GM12801 (cell line): ENCODE data around the gene KCNIP1.

ENCODE experiments used
- TF ChIP-seq, protein P1 (sequence below): IDR thresholded peaks from one replicate; pipeline ENCODE4 v1.5.1; 2011; ENCODE audit warnings: control low read depth; ENCODE audit not compliant: insufficient read length; ENCODE audit errors: extremely low read depth

Gene KCNIP1

DNA sequence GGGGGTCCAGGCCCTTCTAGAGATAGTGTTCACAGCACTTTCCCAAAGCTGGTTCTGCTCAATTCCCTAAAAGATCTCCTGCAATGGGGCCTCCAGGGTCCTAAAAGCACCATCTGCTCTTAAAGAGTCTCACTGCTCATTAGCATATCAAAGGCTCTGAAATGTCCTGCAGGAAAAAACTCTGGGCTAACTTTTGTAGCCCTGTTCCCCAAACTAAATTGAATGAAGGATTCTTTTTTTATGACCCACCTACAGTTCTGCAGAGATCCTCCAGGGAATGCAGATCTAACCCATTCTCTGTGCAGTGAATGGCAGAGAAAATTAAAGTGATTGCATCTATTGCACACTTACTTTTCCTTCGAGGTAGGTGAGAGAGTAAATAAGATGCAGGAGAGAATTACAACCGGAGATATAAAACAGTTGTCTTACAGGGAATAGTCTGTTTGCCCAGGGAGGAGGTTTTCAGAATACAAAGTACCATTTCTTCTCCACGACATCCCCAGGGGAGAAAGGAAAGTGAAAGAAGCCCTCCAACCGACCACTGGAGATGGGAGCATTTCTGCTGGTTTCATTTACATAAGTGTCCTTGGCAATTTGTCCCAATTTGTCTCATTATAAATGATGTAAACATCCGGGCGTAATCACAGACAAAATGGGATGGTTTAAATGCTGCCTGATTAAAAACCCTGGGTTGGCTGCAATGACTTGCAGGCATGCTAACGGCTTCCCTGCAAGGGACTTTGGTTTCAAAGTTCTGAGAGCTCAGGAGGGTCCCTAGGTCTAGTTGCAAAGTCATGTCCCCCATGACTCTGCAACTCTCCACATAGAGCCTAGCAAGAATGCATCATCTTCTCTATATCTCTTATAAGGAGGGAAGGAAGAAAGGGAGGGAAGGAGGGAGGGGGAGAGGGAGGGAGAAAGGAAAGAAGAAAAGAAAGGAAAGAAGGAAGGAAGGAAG lies 114.0 kb downstream of the KCNIP1 start:
- TF ChIP-seq, protein P1, sequence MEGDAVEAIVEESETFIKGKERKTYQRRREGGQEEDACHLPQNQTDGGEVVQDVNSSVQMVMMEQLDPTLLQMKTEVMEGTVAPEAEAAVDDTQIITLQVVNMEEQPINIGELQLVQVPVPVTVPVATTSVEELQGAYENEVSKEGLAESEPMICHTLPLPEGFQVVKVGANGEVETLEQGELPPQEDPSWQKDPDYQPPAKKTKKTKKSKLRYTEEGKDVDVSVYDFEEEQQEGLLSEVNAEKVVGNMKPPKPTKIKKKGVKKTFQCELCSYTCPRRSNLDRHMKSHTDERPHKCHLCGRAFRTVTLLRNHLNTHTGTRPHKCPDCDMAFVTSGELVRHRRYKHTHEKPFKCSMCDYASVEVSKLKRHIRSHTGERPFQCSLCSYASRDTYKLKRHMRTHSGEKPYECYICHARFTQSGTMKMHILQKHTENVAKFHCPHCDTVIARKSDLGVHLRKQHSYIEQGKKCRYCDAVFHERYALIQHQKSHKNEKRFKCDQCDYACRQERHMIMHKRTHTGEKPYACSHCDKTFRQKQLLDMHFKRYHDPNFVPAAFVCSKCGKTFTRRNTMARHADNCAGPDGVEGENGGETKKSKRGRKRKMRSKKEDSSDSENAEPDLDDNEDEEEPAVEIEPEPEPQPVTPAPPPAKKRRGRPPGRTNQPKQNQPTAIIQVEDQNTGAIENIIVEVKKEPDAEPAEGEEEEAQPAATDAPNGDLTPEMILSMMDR: no peak

DNA sequence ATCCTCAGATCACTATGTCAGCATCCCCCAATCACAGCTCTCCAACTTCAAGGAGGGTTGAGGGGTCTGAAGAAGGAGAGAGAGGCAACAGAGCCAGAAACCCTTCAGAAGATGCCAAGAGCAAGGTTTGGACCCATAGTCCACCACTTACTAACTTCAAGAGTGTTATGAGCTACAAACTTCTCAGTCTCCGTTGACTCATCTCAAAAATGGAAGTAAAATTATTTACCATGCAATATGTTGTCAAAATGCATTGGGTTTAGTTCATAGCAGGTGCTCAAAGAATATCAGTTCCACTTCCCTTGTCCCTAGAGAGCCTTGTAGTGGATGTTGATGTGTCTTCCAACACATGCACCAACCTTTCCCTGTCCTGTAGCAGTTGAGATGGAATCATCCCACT lies 116.0 kb downstream of the KCNIP1 start:
- TF ChIP-seq, protein P1: no peak

DNA sequence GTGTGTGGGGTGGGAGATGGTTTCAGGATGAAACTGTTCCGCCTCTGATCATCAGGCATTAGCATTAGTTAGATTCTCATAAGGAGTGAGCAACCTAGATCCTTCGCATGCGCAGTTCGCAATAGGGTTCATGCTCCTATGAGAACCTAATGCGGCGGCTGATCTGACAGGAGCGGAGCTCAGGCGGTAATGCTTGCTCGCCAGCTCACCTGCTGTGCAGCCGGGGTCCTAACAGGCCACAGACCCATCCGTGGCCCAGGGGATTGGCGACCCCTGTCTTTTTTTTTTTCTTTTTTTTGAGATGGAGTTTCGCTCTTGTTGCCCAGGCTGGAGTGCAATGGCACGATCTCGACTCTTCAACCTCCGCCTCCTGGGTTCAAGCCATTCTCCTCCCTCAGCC lies 119.1 kb downstream of the KCNIP1 start:
- TF ChIP-seq, protein P1: no peak

DNA sequence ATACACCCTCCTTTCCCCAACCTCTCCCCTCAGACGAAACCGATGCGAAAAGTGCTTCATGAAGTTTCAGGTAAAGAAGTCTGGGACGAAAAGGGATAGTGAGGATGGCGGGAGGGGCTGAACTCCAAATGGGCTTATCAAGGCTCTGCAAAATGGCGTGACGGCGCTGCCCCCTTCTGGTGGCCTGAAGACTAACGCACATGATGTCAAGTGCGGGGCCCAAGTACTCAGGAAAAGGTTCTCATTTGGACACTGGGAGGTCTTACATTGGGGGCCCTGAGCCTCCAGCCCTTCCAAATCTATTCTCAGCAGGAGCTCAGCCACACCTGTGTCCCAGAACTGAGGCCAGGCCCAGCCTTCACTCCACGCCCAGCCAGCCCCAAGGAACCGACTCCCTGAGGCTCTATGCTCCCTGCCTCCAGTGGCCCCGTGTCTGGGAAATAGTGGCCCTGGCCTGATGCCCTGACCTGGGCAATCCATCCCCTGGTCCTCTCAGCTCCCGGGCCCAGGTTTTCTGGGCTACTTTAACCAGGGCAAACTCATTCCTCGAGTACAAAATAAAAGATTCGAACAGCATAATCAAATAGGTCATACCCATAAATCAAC lies 119.9 kb downstream of the KCNIP1 start:
- TF ChIP-seq, protein P1: no peak

DNA sequence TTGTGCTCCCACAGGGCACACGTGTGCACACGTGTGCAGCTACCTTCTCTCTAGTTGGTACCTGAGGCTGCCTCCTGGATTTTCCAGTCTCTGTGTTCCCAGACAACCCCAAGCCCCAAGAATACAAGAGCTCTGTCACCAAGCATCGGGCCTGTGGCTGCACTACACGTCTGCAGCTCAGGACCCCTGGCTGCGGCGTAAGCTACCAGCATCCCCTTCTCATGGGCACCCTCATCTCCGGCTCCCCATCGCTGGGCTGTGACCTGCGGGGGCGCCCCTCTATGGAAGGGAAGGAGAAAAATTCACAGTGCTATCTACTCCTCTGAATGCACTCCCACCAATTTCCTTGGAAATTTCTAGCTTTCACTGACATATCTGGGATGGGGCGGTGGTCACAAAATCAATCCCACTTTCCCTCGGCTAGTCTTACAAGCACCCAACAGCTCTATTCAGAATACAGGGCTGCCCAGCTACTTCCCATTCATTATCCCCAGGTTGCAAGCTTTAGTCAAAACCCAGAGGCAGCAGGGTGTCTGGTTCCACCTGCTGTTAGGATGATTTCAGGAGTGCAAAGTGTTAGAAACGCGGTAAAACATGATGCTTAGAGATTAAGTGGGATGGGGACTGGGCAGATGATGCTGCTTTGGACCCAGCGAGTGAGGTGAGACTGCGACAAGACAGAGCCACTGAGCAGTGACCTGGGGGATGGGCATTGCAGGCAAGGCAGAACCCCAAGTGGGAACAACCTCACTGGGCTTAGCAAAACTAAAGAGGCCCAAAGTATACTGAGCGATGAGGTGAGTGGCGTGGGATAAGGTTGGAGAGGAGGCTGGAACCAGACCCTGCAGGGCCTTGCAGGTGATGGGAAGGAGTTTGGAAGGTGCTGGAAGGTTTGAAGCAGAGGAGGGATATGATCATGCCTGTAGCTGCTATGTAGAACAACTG lies 121.7 kb downstream of the KCNIP1 start:
- TF ChIP-seq, protein P1: no peak

DNA sequence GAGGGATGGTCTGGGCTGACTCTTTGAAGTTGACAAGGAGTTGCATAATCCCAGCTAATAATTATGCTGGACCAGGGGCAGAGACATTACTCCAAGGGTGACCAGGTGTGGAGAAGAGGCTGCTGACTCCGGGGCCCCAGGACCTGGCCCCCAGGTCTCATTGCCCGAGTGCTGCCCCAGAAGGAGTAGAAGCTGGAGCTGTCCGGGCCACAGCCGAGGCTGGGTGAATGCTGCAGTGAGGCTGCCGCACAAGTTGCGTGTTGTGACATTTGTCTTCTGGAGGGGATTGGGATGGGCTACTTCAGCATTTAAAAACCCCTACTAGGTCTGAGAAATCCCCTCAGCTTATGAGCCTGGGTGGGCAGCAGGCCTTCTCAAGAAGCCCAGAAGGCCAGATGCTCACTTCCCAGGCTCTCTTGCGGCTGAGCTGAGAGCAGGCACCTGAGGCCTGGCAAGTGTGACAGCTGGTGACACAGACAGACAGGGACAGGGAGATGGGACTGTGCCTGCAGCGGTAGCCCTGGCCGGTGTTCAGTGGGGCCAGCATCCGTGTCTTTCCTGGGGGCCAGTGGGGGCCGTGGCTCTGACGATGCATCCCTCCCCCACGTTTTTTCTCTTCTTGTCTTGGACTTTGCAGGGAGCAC lies 122.8 kb downstream of the KCNIP1 start:
- TF ChIP-seq, protein P1: no peak

DNA sequence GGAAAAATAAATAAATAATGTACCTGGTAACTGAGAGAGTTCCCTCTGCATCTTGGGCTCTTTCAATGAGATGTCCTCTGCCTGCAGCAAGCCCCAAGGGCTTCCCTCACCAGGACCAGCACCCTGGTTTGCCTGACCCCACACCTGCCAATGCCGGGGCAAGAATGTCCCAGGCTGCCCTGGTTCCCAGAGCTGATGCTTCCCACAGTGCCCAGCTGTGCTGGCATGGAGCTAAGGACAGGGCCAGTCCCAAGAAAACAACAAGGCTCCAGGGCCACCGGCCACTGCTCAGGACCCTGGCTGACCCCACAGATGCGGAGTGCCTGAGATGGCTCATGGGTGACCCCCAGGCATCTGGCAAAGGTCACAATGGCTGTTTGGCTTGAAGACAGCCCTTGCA lies 123.5 kb downstream of the KCNIP1 start:
- TF ChIP-seq, protein P1: no peak
